NCI-H1048 (cell line): Measurements from ENCODE around the gene ESYT2.

ENCODE experiments used
- DNase-seq: peaks from one replicate; lab custom pipeline; 2025; lab: John Stamatoyannopoulos, UW

ESYT2 gene

DNA sequence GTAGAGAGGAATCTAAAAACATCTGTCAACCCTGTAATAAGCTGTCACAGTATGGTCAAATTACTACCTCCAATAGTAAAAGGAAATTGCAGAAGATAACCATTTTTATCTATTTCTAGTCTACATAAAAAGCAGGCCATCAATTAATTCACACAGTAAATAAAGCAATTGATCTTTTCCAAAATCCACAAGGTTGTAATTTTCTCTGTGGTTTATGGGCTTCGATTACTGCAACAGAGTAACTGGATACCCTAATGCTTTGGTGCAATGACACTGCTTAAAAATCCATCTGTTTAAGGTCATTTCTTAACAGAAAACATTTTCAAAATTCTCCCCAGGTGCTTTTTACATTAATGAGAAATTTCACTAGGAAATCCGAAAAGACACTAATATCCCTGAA is 23.9 kb downstream of the ESYT2 start:
- DNase-seq = no peak

- DNase-seq = no peak
Observed at GRCh38 chr7:158804335-158804734, 25.0 kb downstream of the ESYT2 start.

GRCh38 chr7:158803367-158803969 is 25.8 kb downstream of the ESYT2 start:
- DNase-seq = no peak

DNA sequence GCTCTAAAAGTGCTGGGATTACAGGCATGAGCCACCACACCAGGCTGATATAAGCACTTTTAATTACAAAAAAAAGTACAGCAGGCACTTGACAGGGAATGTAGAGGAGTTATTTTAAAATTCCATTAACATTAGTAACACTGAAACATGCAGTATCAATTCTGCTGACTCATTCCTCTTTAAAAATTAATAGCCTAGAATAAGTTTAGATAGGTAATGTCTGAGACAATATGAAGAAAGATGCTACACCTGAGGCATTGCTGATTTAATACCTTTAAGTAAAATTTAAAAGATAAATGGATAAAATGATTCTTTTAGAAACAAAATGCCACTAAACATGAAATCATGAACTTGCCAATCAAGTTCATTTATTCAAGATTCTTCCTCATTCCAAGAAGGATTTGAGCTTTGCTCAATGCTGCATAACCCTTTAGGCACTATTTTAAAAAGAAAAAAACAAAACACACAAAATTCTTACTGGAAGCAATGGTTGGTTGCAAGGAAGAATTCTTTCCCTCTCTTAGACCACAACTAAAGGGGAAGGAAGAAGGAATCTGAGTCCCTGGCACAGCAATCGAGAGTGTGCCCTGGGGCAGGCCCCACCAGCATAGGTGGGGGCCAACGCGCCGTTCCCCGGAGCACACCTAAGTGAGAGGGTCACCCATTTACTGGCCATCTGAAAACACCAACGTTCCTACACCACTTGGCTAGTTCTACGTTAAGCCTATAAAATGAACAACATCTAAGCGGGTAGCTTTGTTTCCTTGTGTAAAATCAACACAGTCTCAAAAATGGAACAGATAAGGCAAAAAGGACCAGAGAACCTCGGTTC is 26.6 kb downstream of the ESYT2 start:
- no peak for DNase-seq

DNA sequence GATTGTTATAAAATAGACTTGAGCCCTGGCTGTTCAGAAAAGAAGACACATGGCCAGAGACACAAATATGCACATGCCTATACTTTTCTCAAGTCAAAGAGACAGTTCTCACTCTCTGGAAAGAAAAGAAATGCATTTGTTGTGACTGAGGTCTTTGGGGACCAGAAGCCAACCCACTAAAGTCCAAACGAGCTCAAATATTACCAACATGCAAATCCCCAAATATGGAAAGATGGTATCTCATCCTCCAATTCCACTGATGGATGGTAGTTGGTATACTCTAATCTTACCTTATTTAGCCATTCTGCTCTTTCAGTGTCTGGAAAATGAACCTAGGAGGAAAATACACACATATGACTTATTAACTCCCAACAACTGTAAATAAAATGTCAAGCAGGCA is 30.6 kb downstream of the ESYT2 start:
- no peak for DNase-seq

- DNase-seq = no peak
Observed at GRCh38 chr7:158796667-158797066, 32.6 kb downstream of the ESYT2 start.

DNA sequence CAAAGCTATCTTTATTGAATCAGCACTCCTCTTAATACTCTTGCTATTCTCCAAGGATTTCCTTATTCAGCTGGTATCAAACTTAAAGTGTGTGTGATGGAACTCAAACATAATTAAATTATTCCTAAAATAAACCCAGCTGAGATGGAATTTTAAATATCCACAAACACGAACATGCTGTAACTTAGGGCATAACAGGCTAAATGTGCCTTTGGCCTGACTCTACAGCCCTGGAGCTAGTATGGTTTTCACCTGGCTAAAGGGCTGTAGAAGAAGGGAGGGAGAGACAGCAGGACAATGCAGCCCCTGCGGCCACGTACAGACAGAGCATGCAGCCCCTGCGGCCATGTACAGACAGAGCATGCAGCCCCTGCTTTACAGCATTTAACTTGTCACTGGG is 34.0 kb downstream of the ESYT2 start:
- no peak for DNase-seq

GRCh38 chr7:158791107-158791506 is 38.2 kb downstream of the ESYT2 start:
- no peak for DNase-seq

GRCh38 chr7:158789842-158790241 is 39.5 kb downstream of the ESYT2 start:
- no peak for DNase-seq

- DNase-seq = no peak
Observed at GRCh38 chr7:158786898-158787297, 42.4 kb downstream of the ESYT2 start.

DNA sequence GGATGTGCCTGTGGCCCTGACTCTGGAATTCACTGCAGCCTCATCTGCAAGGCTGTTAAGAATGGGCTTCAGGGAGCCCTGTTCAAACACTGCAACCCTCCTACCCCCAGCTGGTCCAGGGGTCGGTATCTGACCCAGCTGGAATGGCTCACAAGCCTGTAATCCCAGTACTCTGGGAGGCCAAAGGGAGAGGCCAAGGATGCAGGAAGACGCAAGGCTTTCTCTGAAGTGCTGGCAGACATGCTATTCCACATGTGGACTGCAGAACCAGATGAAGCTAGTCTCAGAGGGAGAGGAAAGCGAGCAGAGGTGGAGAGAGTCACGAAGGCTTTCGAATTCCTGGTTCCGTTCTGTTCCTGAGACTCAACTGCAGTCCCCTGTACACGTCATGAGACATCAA is 45.0 kb downstream of the ESYT2 start:
- DNase-seq = no peak

GRCh38 chr7:158783595-158783994 is 45.7 kb downstream of the ESYT2 start:
- DNase-seq = no peak

- DNase-seq = no peak
Observed at GRCh38 chr7:158782761-158783401, 46.4 kb downstream of the ESYT2 start.

GRCh38 chr7:158781974-158782664 is 47.2 kb downstream of the ESYT2 start:
- DNase-seq = no peak

DNA sequence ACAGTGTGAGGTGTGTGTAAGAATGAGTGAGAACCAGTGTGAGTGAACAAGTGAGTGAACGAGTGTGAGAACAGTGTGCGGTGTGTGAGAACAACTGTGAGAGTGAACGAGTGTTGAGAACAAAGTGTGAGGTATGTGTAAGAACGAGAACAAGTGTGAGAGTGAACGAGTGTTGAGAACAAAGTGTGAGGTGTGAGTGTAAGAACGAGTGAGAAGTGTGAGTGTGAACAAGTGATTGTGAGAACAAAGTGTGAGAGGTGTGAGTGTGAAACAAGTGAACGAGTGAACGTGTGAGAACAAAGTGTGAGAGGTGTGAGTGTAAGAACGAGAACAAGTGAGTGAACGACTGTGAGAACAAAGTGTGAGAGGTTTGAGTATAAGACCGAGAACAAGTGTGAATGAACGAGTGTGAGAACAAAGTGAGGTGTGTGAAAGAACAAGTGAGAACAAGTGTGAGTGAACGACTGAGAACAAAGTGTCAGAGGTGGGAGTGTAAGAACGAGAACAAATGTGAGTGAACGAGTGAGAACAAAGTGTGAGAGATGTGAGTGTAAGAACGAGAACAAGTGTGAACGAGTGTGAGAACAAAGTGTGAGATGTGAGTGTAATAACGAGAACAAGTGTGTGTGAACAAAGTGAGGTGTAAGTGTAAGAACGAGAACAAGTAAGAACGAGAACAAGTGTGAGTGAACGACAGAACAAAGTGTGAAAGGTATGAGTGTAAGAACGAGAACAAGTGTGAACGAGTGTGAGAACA is 47.9 kb downstream of the ESYT2 start:
- no peak for DNase-seq

DNA sequence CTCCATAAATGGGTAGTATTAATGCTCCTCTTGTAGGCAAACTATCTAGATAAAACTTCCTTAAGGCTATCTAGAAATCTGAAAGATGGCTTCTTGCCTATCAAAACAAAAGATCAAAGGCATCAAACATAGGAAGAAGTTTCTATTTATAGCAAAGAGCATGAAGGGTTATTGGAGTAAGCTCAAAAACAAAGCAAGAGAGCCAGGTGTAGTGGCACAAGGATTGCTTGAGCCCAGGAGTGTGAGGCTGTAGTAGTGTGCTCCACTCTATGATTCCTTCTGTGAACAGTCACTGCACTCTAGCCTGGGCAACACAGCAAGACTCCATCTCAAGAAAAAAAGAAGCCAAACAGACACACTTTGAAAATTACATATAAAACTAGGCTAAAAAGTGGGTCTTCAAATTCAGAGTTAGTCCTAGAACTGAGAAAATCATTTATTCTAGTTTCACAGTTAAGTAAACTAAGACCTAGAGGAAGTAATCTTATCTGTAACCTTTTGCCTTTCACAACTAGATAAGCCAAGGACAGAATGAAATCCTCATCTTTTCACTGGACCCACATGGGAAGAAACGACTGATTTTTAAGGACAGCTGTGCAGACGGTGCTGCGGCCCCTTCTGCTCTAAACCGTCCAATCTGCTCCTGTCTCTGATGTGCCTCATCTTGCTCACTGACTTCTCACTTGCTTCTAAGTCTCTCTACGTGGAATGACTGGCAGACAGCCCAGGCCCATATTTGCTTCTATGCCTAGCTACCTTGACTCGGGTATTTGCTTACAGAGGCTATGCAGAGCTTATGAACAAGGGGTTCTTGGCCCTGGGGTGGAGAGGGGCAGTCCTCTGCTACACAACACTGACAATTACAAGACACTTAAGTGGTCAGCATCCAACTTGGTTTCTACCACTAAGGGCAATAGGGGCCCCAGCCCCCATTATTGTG is 50.0 kb downstream of the ESYT2 start:
- no peak for DNase-seq

DNA sequence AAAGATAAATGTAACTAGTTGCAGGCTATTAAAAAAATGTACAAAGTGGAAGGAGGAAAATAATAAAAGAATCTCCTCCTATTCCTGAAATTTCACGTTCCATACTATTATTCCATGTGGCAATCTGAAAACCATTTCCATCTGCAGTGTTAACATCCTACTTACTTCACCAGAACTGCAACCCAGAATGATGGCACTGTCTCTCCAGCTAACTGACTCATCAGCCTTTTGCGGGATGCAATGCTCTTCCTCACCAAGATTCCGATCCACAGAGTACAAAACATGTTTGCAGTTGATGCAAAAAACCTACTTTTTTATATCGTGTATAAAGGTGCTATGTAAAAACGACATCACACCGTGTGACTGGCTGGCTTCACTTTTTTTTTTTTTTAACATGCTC is 50.8 kb downstream of the ESYT2 start:
- no peak for DNase-seq

DNA sequence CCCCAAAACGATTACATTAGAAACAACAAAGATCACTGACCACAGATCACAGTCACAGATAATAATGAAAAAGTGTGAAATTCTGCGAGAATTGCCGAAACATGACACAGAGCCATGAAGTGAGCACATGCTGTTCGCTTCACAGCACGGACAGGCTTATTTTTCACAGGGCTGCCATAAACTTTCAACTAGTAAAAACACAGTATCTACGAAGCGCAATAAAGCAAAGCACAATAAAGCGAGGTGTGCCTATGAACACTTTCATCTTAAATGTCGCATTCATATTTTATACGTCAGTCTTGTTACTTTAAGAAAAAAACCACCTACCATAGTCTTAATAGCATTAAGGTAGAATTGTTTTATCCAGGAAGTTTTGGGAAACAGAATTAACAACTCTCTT is 51.5 kb downstream of the ESYT2 start:
- no peak for DNase-seq

GRCh38 chr7:158776474-158776873 is 52.8 kb downstream of the ESYT2 start:
- no peak for DNase-seq

DNA sequence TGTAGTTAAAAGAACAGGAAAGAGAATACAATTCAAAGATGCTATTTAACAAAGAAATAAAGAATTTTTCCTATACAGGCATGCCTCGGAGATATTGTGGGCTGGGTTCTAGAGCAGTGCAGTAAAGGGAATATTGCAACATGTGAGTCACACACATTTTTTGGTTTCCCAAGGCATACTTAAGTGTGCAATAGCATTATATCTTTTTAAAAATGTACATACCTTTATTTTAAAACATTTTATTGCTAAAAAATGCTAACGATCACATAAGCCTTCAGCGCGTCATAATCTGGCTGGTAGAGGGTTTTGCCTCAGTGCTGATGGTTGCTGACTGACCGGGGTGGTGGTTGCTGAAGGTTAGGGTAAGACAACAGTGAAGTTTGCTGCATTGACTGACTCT is 54.4 kb downstream of the ESYT2 start:
- DNase-seq = no peak

DNA sequence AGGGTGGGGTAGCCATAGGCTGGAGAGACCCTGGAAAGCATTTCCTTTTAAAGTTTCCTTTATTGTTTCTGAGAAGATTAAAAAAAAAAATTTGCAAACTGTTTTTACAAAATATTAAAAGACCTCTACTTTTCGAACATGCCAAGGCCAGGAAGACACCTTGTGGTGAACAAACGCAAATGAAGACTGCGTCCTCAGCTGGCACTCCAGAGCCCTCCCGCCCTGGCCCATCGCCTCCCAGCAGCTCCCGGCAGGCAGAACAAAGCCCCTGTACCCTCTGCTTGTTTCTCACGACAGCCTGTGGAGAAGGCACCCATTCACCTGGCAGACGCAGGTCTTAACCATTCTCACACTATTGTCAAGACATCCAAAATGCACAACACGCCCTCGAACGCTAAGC is 56.4 kb downstream of the ESYT2 start:
- DNase-seq = no peak
